ENCODE data around the gene MIB2.

DNA sequence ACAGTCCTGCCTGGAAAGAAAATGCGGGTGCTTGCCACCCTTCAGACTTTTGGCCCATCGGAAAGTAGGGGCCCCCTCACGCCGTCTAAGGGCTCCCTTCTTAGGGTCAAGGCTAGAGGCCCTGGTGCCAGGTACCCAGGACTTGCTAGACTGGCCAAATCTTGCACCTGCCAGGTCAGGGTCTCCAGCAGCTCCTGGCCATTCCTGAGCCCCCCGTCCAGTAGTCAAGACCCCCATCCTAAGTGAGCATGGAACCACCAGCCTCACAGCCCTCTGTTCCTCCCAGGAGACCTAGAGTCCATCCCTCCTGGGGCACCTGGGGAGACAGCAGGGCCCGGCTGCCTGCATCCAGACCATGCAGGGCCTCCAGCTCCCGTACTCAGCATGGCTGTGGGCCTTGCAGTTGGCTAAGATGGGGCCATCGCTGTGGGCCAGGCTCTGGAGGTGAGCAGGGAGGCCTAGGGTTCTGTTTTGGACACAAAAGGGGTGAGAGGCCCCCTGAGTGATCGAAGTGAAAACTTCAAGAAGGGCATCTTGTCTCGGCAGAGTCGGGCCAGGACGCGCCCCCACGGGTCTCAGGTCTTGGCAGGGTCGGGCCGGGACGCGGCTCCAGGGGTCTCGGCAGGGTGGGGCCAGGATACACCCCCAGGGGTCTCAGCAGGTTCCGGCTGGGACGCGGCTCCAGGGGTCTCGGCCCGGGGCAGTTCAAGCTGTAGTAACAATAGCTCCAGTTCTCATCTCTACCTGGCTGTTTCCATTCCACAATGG, 21.3 kb upstream of the MIB2 start:
- TF ChIP-seq, protein P1, sequence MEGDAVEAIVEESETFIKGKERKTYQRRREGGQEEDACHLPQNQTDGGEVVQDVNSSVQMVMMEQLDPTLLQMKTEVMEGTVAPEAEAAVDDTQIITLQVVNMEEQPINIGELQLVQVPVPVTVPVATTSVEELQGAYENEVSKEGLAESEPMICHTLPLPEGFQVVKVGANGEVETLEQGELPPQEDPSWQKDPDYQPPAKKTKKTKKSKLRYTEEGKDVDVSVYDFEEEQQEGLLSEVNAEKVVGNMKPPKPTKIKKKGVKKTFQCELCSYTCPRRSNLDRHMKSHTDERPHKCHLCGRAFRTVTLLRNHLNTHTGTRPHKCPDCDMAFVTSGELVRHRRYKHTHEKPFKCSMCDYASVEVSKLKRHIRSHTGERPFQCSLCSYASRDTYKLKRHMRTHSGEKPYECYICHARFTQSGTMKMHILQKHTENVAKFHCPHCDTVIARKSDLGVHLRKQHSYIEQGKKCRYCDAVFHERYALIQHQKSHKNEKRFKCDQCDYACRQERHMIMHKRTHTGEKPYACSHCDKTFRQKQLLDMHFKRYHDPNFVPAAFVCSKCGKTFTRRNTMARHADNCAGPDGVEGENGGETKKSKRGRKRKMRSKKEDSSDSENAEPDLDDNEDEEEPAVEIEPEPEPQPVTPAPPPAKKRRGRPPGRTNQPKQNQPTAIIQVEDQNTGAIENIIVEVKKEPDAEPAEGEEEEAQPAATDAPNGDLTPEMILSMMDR (IDR thresholded peaks at IDR 0.05) = no peak
- TF ChIP-seq POLR2A (IDR thresholded peaks at IDR 0.05) = no peak
